Progenitor cell of endocrine pancreas (in vitro differentiated cells): ENCODE results near the gene MEX3B. TPM values are rescaled to one million over a fixed set of nuclear protein-coding genes. Genes with fewer than 3 reads are reported as not detected.
"Not testable (repeated sequence)": the region's sequence is repeated elsewhere in the genome, so short reads cannot be mapped to it uniquely, and the experiment has no call there.

Source experiments
- DNase-seq: peaks from one replicate; pipeline ENCODE4 v3.0.0; 2021; ENCODE audit warnings: low spot score; ENCODE audit not compliant: unreplicated experiment
- H3K27ac Mint-ChIP-seq: 2 replicates; pipeline ENCODE4 v1.8.0; 2021; ENCODE audit warnings: mild to moderate bottlenecking, moderate library complexity, mixed read lengths
- H3K27me3 Mint-ChIP-seq: 2 replicates; pipeline ENCODE4 v1.8.0; 2021; ENCODE audit warnings: mixed read lengths
- H3K36me3 Mint-ChIP-seq: 2 replicates; pipeline ENCODE4 v1.8.0; 2022; ENCODE audit warnings: mixed read lengths; ENCODE audit not compliant: insufficient read depth
- H3K4me1 Mint-ChIP-seq: 2 replicates; pipeline ENCODE4 v1.8.0; 2021; ENCODE audit warnings: low read depth, mixed read lengths
- H3K4me3 Mint-ChIP-seq: 2 replicates; pipeline ENCODE4 v1.8.0; 2021; ENCODE audit warnings: low read depth, mild to moderate bottlenecking, moderate library complexity, mixed read lengths
- H3K9me3 Mint-ChIP-seq: 2 replicates; pipeline ENCODE4 v1.8.0; 2021; ENCODE audit warnings: low read depth, mixed read lengths
- CTCF ChIP-seq: fragments of 200-600 bp; sonication (generic); IDR thresholded peaks from one replicate; pipeline ENCODE4 v1.5.0; 2021; ENCODE audit warnings: antibody characterized with exemption, mild to moderate bottlenecking; ENCODE audit not compliant: unreplicated experiment
- total RNA-seq: library from RNA; stranded (reverse); gene quantifications from 2 replicates; pipeline ENCODE4 v1.2.1, GENCODE V29; 2021

Gene MEX3B
- total RNA-seq, 1 donor from 2014 or later, result 21.9 TPM

- peaks cover 1% of the 10 kb centered on the region for H3K36me3 Mint-ChIP-seq
- TF ChIP-seq CTCF, result no peak
- H3K27ac Mint-ChIP-seq, result no peak overlapping the region
- no peaks in the 10 kb centered on the region for H3K27me3 Mint-ChIP-seq
- no peaks in the 10 kb centered on the region for H3K9me3 Mint-ChIP-seq
- H3K4me1 Mint-ChIP-seq, result peaks cover 14% of the 10 kb centered on the region
- no peak for DNase-seq
- H3K4me3 Mint-ChIP-seq, result no peak overlapping the region
Observed at GRCh38 chr15:82036461-82036860, 9.4 kb downstream of the MEX3B start.

GRCh38 chr15:82031871-82032270, 13.9 kb downstream of the MEX3B start:
- DNase-seq, result no peak
- peaks cover 4% of the 10 kb centered on the region for H3K4me1 Mint-ChIP-seq
- H3K4me3 Mint-ChIP-seq, result no peak overlapping the region
- H3K27me3 Mint-ChIP-seq, result no peaks in the 10 kb centered on the region
- TF ChIP-seq CTCF, result no peak
- H3K27ac Mint-ChIP-seq, result no peak overlapping the region
- H3K9me3 Mint-ChIP-seq, result no peaks in the 10 kb centered on the region
- H3K36me3 Mint-ChIP-seq, result no peaks in the 10 kb centered on the region

GRCh38 chr15:82030176-82030575, 15.6 kb downstream of the MEX3B start:
- DNase-seq, result no peak
- TF ChIP-seq CTCF, result no peak
- peaks cover 4% of the 10 kb centered on the region for H3K4me1 Mint-ChIP-seq
- no peaks in the 10 kb centered on the region for H3K9me3 Mint-ChIP-seq
- H3K27ac Mint-ChIP-seq, result no peak overlapping the region
- H3K27me3 Mint-ChIP-seq, result no peaks in the 10 kb centered on the region
- no peak overlapping the region for H3K4me3 Mint-ChIP-seq
- no peaks in the 10 kb centered on the region for H3K36me3 Mint-ChIP-seq

GRCh38 chr15:82028163-82028562, 17.7 kb downstream of the MEX3B start:
- H3K4me1 Mint-ChIP-seq, H3K4me3 Mint-ChIP-seq, H3K9me3 Mint-ChIP-seq, H3K27ac Mint-ChIP-seq, DNase-seq, H3K36me3 Mint-ChIP-seq, H3K27me3 Mint-ChIP-seq: not testable (repeated sequence)

GRCh38 chr15:82021992-82022391, 23.8 kb downstream of the MEX3B start:
- H3K4me1 Mint-ChIP-seq, result no peaks in the 10 kb centered on the region
- no peak overlapping the region for H3K4me3 Mint-ChIP-seq
- H3K27ac Mint-ChIP-seq, result no peak overlapping the region
- H3K27me3 Mint-ChIP-seq, result peaks cover 19% of the 10 kb centered on the region
- DNase-seq, result no peak
- H3K36me3 Mint-ChIP-seq, result no peaks in the 10 kb centered on the region
- TF ChIP-seq CTCF, result no peak
- no peaks in the 10 kb centered on the region for H3K9me3 Mint-ChIP-seq

GRCh38 chr15:82020625-82021394, 25.0 kb downstream of the MEX3B start:
- DNase-seq, result no peak
- Mint-ChIP-seq H3K4me1 (no peaks in the 10 kb centered on the region), H3K4me3 (no peak overlapping the region), H3K36me3 (no peaks in the 10 kb centered on the region), H3K9me3 (no peaks in the 10 kb centered on the region), H3K27ac (no peak overlapping the region), H3K27me3 (peaks cover 24% of the 10 kb centered on the region)
- TF ChIP-seq CTCF, result no peak
